DND-41 (cell line): ENCODE data around the gene DLEU7.

ENCODE experiments used
- ATAC-seq: fragments of 200-7000 bp; cut with Tn5 transposase; 3 replicates; pipeline ENCODE4 v1.9.1; 2021; ENCODE audit warnings: low read depth; ENCODE audit not compliant: insufficient read depth
- DNase-seq: peaks from one replicate; pipeline ENCODE4 v3.0.0-alpha.2; 2020
- H2AFZ ChIP-seq: 2 replicates; pipeline ENCODE4 v1.6.0; 2012; ENCODE audit warnings: low read depth, low read length
- H3K27ac ChIP-seq: 2 replicates; pipeline ENCODE4 v1.5.1; 2012; ENCODE audit warnings: low read length, inconsistent platforms
- H3K27me3 ChIP-seq: fragments of 200-600 bp; sonication (generic); 2 replicates; pipeline ENCODE4 v1.6.0; 2012; ENCODE audit warnings: low read length, mild to moderate bottlenecking, inconsistent platforms; ENCODE audit not compliant: insufficient read depth, poor library complexity
- H3K36me3 ChIP-seq: 2 replicates; pipeline ENCODE4 v1.5.1; 2012; ENCODE audit warnings: low read length, inconsistent platforms; ENCODE audit not compliant: insufficient read depth
- H3K4me1 ChIP-seq: 2 replicates; pipeline ENCODE4 v1.5.1; 2012; ENCODE audit warnings: mild to moderate bottlenecking, low read length; ENCODE audit not compliant: insufficient read depth
- H3K4me2 ChIP-seq: 2 replicates; pipeline ENCODE4 v1.6.0; 2012; ENCODE audit warnings: mild to moderate bottlenecking, moderate library complexity, low read length, inconsistent platforms; ENCODE audit not compliant: insufficient read depth
- H3K4me3 ChIP-seq, 2 experiments: fragments of 200-600 bp in 1 of 2; shearing (Covaris generic) in 1 of 2; 2 replicates each; pipeline ENCODE4 v1.5.1; 2012 to 2016; ENCODE audit warnings: inconsistent platforms in 2 of 2, low read length in 2 of 2, mild to moderate bottlenecking in 2 of 2, low read depth in 1 of 2, moderate library complexity in 1 of 2
- H3K79me2 ChIP-seq: 2 replicates; pipeline ENCODE4 v1.6.0; 2012; ENCODE audit warnings: low read length, inconsistent platforms; ENCODE audit not compliant: insufficient read depth
- H3K9ac ChIP-seq: 2 replicates; pipeline ENCODE4 v1.6.0; 2012; ENCODE audit warnings: low read depth, mild to moderate bottlenecking, inconsistent platforms, low read length, moderate library complexity
- H3K9me3 ChIP-seq: 2 replicates; pipeline ENCODE4 v1.5.1; 2012; ENCODE audit warnings: low read length, moderate library complexity, mild to moderate bottlenecking, inconsistent platforms; ENCODE audit not compliant: insufficient read depth, severe bottlenecking
- H4K20me1 ChIP-seq: 2 replicates; pipeline ENCODE4 v1.6.0; 2012; ENCODE audit warnings: low read length; ENCODE audit not compliant: insufficient read depth
- EZH2 ChIP-seq: IDR thresholded peaks from 3 replicates; pipeline ENCODE4 v1.6.1; 2012; ENCODE audit warnings: borderline replicate concordance, low read depth, mild to moderate bottlenecking, moderate library complexity, low read length, inconsistent platforms; ENCODE audit not compliant: severe bottlenecking
- TF ChIP-seq, protein P1 (sequence below): IDR thresholded peaks from 2 replicates; pipeline ENCODE4 v1.5.1; 2012; ENCODE audit warnings: borderline replicate concordance, low read length, moderate library complexity, mild to moderate bottlenecking; ENCODE audit not compliant: poor library complexity, severe bottlenecking; ENCODE audit errors: extremely low read depth

Gene DLEU7

DNA sequence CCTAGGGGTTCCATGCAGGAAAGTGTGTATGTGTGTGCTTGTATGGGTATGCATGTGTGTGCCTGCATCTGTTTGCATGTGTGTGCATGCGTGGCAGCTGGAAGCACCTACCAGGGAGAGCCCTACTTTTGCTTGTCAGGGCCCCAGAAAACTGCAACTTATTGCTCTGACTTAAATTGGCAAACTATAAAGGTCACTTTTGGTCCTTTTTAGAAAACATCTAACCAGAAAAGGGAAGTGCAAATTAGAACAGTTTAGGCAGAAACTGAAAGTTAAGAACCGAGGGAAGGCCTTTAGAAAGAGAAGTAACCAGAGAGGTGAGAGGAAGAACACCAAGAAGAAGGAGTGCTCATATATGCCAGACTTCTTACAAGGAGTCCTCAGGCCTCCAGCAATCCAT lies 32.5 kb downstream of the DLEU7 start:
- TF ChIP-seq, protein P1, sequence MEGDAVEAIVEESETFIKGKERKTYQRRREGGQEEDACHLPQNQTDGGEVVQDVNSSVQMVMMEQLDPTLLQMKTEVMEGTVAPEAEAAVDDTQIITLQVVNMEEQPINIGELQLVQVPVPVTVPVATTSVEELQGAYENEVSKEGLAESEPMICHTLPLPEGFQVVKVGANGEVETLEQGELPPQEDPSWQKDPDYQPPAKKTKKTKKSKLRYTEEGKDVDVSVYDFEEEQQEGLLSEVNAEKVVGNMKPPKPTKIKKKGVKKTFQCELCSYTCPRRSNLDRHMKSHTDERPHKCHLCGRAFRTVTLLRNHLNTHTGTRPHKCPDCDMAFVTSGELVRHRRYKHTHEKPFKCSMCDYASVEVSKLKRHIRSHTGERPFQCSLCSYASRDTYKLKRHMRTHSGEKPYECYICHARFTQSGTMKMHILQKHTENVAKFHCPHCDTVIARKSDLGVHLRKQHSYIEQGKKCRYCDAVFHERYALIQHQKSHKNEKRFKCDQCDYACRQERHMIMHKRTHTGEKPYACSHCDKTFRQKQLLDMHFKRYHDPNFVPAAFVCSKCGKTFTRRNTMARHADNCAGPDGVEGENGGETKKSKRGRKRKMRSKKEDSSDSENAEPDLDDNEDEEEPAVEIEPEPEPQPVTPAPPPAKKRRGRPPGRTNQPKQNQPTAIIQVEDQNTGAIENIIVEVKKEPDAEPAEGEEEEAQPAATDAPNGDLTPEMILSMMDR, result no peak
- no peak for TF ChIP-seq EZH2

DNA sequence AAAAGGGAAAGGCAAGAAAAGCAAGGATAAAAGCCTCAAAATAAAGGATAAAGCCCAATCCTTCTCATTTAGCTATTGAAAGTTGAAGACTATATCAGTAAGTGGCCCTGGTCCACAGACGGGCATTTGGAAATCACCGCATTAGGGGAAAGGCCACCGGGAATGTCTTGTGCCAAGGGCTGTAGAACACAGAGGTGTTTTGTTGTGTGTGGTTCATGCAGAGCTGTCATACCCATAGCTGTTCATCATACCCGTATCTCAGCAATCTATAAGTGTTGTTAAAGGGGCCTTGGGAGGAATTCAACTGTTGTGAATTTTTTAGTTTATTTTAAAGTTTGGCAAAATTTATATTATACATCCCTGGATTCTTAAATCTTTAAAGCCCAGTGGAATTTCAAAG lies 33.0 kb downstream of the DLEU7 start:
- Histone ChIP-seq H4K20me1 (no peaks in the 10 kb centered on the region), H3K4me2 (no peak overlapping the region), H3K9ac (no peak overlapping the region), H3K36me3 (peaks cover 4% of the 10 kb centered on the region; the same call in 1 of the 2 replicates), H3K4me3 (no peak overlapping the region), H2AFZ (no peak overlapping the region; the same call in 1 of the 2 replicates), H3K27ac (no peak overlapping the region; the same call in 1 of the 2 replicates), H3K79me2 (peaks cover 2% of the 10 kb centered on the region), H3K4me1 (peaks cover 26% of the 10 kb centered on the region), H3K9me3 (peaks cover 6% of the 10 kb centered on the region), H3K27me3 (no peaks in the 10 kb centered on the region)
- no peak for DNase-seq
- no peak for ATAC-seq
- TF ChIP-seq, protein P1, result no peak
- no peak for TF ChIP-seq EZH2

More for the DNA sequence above, 32.5 kb downstream of the DLEU7 start:
- Histone ChIP-seq H2AFZ (peak overlapping the region; percentile 59; the same call in 1 of the 2 replicates), H3K27me3 (no peaks in the 10 kb centered on the region), H3K27ac (peak overlapping the region; percentile 68), H3K9ac (peak overlapping the region; percentile 28), H3K4me3 (no peak overlapping the region), H3K4me1 (peaks cover 26% of the 10 kb centered on the region), H3K79me2 (peaks cover 3% of the 10 kb centered on the region), H4K20me1 (no peaks in the 10 kb centered on the region), H3K9me3 (peaks cover under 1% of the 10 kb centered on the region), H3K36me3 (peaks cover 5% of the 10 kb centered on the region; the same call in 1 of the 2 replicates), H3K4me2 (peak overlapping the region; percentile 19; the same call in 1 of the 2 replicates)
- ATAC-seq (no peak; the same call in 2 of the 3 replicates), DNase-seq (no peak)

DNA sequence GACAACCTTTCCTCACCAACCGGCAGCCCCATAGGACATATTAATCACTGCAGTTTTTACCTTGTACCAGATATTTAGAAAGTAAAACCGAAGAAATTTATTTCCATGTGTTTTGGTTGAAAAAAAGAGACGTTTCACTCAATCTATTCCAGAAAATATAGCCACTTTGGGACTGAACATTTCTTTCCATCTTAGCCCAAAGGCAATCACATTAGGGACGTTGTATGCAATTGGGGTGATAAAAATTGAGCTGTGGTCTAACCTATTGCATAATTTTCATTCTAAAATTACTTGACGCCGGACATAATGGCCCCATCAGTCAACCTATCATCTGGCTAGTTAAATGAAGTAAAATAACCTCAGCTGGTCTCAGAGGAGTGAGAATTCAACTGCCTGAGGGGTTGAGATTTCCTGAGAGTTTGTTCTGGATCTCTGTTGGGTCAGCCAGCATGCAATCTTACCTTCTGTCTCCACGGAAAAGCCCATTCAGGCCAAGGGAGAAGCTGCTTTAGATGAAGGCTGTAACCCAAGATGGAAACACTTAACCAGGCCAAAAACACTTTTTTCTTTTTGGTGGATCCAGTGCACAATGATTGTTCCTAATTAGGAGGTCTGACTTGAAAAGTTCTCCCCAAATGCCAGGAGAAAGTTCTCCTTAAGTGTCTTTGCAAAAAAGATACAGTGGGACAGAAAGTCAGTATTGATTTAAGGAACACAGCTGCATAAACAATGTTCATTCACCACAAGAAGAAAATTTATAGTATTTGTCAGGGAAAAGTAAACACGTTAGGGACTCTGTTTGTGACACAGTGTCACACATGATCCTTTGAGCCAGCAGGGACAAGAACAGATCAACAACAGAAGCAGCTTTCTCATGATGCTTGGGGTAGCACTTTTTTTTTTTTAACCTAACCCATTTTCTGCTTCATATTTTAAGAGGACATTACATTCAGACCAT lies 34.1 kb downstream of the DLEU7 start:
- Histone ChIP-seq H3K4me2 (no peak overlapping the region), H3K27ac (peak overlapping the region; percentile 4; the same call in 1 of the 2 replicates), H3K9me3 (peaks cover 6% of the 10 kb centered on the region), H4K20me1 (no peaks in the 10 kb centered on the region), H3K4me1 (peaks cover 26% of the 10 kb centered on the region), H3K4me3 (no peak overlapping the region), H3K9ac (no peak overlapping the region), H2AFZ (no peak overlapping the region), H3K79me2 (no peaks in the 10 kb centered on the region; the same call in none of the 2 replicates), H3K27me3 (no peaks in the 10 kb centered on the region), H3K36me3 (no peaks in the 10 kb centered on the region)
- no peak for TF ChIP-seq EZH2
- TF ChIP-seq, protein P1, result no peak
- DNase-seq (no peak), ATAC-seq (no peak)
